SU-DHL-6 (cell line): ENCODE data around the gene EFNA5.

Source experiments
- EZH2phosphoT487 ChIP-seq: fragments of 200-600 bp; sonication (generic), shearing (Covaris generic); conservative IDR thresholded peaks from 2 replicates; pipeline ENCODE4 v1.6.1; 2018; ENCODE audit warnings: mild to moderate bottlenecking, antibody characterized with exemption, low read length, moderate library complexity, mixed read lengths
- TF ChIP-seq, protein P1 (sequence below): fragments of 200-600 bp; sonication (generic); IDR thresholded peaks from one replicate; pipeline ENCODE4 v1.5.1; 2017; ENCODE audit warnings: antibody characterized with exemption, mild to moderate bottlenecking, low read length, moderate library complexity; ENCODE audit not compliant: insufficient read depth, poor library complexity, severe bottlenecking

DNA sequence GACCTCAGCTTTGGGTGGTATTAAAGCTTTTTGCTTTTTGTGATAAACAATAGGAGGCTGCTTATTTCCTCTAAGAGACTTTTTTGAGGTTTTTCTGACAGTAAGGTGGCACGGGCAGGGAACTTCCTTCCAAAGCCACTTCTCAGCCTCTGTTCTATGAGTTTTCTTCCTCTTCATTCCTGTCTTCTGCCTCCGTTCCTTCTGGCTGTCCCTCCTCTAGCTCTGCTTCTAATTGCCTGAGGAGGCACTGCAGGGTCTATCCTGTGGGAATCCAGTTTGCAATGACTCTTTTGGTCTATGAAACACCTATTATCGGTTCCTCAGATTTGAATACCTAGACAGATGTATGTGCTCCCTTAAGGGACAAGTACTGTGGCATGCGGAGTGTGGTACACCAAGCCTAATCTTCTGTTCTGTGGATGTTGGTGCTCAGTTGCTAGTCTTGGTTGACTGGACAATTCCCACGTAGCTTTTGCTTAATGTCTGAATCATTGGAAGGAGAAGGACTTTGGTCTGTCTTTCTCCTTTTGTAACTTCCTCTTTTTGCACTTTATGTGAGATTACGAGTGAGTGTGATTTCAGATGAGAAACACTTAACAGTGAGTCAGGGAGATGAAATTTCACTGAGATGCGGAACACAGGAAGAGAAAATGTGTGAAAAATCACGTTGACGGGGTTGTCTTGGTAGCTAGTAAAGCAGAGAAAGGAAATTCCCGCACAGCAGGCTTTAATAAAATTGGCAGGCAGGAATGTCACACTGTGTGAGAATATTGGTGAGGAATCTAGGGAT is 305.2 kb downstream of the EFNA5 start:
- TF ChIP-seq EZH2phosphoT487: no peak
- TF ChIP-seq, protein P1, sequence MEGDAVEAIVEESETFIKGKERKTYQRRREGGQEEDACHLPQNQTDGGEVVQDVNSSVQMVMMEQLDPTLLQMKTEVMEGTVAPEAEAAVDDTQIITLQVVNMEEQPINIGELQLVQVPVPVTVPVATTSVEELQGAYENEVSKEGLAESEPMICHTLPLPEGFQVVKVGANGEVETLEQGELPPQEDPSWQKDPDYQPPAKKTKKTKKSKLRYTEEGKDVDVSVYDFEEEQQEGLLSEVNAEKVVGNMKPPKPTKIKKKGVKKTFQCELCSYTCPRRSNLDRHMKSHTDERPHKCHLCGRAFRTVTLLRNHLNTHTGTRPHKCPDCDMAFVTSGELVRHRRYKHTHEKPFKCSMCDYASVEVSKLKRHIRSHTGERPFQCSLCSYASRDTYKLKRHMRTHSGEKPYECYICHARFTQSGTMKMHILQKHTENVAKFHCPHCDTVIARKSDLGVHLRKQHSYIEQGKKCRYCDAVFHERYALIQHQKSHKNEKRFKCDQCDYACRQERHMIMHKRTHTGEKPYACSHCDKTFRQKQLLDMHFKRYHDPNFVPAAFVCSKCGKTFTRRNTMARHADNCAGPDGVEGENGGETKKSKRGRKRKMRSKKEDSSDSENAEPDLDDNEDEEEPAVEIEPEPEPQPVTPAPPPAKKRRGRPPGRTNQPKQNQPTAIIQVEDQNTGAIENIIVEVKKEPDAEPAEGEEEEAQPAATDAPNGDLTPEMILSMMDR: no peak
